HFFc6 (cell line): ENCODE data around the gene CNIH4. TPM values are rescaled to one million over a fixed set of nuclear protein-coding genes. Genes with fewer than 3 reads are reported as not detected.

Experiments used
- DNase-seq: peaks from one replicate; pipeline ENCODE4 v3.0.0-alpha.2; 2018
- H3K27ac Mint-ChIP-seq: 2 replicates; pipeline ENCODE4 v1.8.0; 2020; ENCODE audit warnings: mild to moderate bottlenecking, mixed read lengths
- H3K27me3 Mint-ChIP-seq: 2 replicates; pipeline ENCODE4 v1.8.0; 2021; ENCODE audit warnings: mild to moderate bottlenecking, moderate library complexity, mixed read lengths; ENCODE audit not compliant: insufficient read depth
- H3K36me3 Mint-ChIP-seq: 2 replicates; pipeline ENCODE4 v1.8.0; 2021; ENCODE audit warnings: low read depth, mixed read lengths
- H3K4me1 Mint-ChIP-seq: 2 replicates; pipeline ENCODE4 v1.8.0; 2020; ENCODE audit warnings: low read depth, mixed read lengths
- H3K4me3 Mint-ChIP-seq: 2 replicates; pipeline ENCODE4 v1.8.0; 2020; ENCODE audit warnings: mild to moderate bottlenecking, moderate library complexity, mixed read lengths
- H3K9me3 Mint-ChIP-seq: 2 replicates; pipeline ENCODE4 v1.8.0; 2020; ENCODE audit warnings: mild to moderate bottlenecking, mixed read lengths
- total RNA-seq, 6 experiments: library from RNA; stranded (reverse); fragmentation: NEBNext Ultra II Directional; extraction: Animal tissue kit (Norgen Biotek cat#: 25700); gene quantifications; 2 replicates in 1 of 6; 3 replicates in 5 of 6; pipeline ENCODE4 v1.2.3, GENCODE V29; 2021
- TF ChIP-seq, protein P1 (sequence below): fragments of 200-600 bp; sonication (generic); IDR thresholded peaks from 2 replicates; pipeline ENCODE4 v1.5.0; 2021; ENCODE audit warnings: antibody characterized with exemption, mild to moderate bottlenecking

Gene CNIH4
- total RNA-seq, 6 experiments from 2014 or later, result 46.7 to 53.7 (median 51.6) TPM

DNA sequence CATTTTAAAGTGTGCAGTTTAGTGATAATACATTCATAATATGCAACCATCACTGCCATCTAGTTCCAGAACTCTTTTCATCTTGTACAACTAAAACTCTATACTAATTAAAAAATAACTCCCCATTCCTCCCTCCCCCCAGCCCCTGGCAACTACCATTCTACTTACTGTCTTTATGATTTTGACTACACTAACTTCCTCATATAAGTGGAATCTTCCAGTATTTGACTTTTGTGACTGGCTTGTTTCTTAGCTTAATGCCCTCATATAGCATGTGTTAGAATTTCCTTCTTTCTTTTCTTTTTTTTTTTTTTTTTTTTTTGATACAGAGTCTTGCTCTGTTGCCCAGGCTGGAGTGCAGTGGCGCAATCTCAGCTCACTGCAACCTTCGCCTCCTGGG lies 25.4 kb upstream of the CNIH4 start:
- Mint-ChIP-seq H3K4me3 (peak overlapping the region; percentile 96), H3K9me3 (no peaks in the 10 kb centered on the region), H3K36me3 (peaks cover 4% of the 10 kb centered on the region; the same call in 1 of the 2 replicates), H3K4me1 (peaks cover 48% of the 10 kb centered on the region), H3K27me3 (no peaks in the 10 kb centered on the region; the same call in 1 of the 2 replicates), H3K27ac (peak overlapping the region; percentile 99; the same call in 1 of the 2 replicates)
- no peak for DNase-seq
- TF ChIP-seq, protein P1, sequence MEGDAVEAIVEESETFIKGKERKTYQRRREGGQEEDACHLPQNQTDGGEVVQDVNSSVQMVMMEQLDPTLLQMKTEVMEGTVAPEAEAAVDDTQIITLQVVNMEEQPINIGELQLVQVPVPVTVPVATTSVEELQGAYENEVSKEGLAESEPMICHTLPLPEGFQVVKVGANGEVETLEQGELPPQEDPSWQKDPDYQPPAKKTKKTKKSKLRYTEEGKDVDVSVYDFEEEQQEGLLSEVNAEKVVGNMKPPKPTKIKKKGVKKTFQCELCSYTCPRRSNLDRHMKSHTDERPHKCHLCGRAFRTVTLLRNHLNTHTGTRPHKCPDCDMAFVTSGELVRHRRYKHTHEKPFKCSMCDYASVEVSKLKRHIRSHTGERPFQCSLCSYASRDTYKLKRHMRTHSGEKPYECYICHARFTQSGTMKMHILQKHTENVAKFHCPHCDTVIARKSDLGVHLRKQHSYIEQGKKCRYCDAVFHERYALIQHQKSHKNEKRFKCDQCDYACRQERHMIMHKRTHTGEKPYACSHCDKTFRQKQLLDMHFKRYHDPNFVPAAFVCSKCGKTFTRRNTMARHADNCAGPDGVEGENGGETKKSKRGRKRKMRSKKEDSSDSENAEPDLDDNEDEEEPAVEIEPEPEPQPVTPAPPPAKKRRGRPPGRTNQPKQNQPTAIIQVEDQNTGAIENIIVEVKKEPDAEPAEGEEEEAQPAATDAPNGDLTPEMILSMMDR, result no peak

DNA sequence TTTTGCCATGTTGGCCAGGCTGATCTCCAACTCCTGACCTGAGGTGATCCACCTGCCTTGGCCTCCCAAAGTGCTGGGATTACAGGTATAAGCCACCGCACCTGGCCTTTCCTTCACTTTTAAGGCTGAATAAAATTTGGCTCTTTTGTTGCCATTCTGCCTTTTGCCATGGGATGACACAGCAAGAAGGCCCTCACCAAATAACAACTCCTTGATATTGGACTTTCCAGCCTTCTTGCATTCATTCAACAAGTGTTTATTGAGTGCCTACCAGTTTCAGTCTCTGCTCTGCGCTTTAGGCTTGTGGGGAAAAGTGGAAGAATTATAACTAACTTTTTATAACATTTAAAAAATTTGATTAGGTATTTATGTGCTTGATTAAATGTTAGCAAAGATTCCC lies 24.9 kb upstream of the CNIH4 start:
- Mint-ChIP-seq H3K4me3 (no peak overlapping the region), H3K9me3 (no peaks in the 10 kb centered on the region), H3K27me3 (no peaks in the 10 kb centered on the region; the same call in 1 of the 2 replicates), H3K36me3 (peaks cover 4% of the 10 kb centered on the region; the same call in 1 of the 2 replicates), H3K4me1 (peaks cover 48% of the 10 kb centered on the region), H3K27ac (no peak overlapping the region)
- DNase-seq, result no peak
- TF ChIP-seq, protein P1, result no peak

DNA sequence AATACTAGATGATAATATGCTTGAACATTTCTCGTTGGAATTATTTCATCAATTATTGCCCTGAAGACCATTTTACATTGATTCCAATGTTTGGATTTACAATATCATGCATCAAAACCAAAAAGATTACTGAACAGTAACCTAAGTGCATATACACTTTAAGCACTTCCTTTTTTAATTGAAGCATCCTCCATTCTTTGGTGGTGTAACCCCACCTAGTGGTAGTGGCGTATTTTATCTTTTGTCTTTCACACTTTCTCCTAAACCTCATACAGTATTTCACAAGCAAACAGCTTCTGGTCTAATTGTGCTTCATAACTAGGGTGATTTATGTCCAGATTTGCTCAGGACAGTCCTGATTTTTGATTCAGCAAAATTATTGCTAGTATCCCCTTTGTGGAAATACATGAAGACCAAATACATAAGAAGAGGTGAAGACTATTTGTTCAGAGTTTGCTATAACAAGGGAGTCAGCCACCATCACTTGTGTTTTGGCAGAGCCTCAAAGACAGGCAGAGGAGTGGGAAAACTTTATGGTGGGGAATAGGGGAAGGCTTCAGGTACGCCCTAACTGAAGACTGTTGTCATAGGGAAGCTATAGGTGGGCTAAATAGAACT lies 23.3 kb upstream of the CNIH4 start:
- Mint-ChIP-seq H3K36me3 (no peaks in the 10 kb centered on the region), H3K27me3 (peaks cover 3% of the 10 kb centered on the region), H3K4me3 (peak overlapping the region; percentile 80), H3K9me3 (no peaks in the 10 kb centered on the region), H3K27ac (peak overlapping the region; percentile 97), H3K4me1 (peaks cover 37% of the 10 kb centered on the region)
- peak; percentile 51 for DNase-seq
- TF ChIP-seq, protein P1, result peak; percentile 89

DNA sequence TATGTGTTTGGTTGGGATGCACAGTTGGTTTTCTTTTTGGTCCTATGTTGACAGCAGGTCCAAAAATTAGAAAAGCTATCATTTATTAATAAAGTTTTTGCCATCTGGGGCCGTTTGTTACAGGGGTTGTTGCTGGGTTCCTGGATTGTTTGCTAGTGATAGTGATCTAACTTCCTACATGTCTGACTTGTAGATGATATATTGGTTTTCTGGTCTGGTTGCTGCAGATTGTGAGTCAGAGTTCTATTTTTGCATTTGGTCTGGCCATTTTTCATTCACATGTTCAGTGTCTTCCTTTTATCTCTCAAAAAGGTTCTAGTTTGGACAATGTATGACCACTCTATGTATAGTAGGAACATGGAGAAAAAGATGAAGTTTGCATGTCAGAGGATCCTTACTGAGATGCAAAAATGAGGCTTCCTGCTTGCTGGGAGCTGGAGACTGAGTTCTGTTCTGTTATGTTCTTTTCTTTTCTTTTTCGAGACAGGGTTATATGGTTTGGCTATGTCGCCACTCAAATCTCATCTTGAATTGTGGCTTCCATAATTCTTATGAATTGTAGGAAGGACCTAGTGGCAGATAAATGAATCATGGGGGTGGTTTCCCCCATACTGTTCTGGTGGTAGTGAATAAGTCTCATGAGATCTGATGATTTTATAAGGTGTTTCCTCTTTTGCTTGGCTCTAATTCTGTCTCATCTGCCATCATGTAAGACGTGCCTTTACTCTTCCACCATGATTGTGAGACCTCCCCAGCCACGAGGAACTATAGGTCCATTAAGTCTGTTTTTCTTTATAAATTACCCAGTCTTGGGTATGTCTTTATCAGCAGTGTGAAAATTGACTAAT lies 22.5 kb upstream of the CNIH4 start:
- H3K4me3 Mint-ChIP-seq, result peak overlapping the region; percentile 80
- H3K27ac Mint-ChIP-seq, result peak overlapping the region; percentile 97
- no peaks in the 10 kb centered on the region for H3K36me3 Mint-ChIP-seq
- H3K4me1 Mint-ChIP-seq, result peaks cover 31% of the 10 kb centered on the region
- peak; percentile 80 for DNase-seq
- peaks cover 9% of the 10 kb centered on the region for H3K27me3 Mint-ChIP-seq
- no peaks in the 10 kb centered on the region for H3K9me3 Mint-ChIP-seq
- TF ChIP-seq, protein P1, result no peak

DNA sequence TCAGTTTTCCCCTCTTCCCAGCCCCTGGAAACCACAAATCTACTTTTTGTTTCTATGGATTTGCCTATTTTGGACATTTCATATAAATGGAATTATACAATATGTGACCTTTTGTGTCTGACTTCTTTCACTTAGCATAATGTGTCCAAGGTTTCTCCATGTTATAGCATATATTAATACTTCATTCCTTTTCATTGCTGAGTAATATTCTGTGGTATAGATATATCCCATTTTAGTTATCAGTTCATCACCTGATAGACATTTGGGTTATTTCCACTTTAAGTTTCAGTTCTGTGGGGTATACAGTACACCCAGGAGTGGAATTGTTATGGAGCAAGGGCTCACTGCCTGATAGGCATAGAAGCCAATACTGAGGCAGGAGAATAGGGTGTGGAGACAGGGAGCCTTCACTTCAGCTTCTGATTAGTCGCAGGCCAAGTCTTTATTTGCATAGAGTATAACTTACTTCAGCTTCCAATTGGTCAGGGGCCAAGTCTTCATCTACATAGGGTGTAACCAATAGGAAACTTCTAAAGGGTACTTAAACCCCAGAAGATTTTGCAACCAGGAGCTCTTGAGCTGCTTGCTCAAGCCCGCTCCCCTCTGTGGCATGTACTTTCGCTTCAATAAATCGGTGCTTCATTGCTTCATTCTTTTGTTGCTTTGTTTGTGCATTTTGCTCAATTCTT lies 18.4 kb upstream of the CNIH4 start:
- H3K4me3 Mint-ChIP-seq, result no peak overlapping the region
- H3K27ac Mint-ChIP-seq, result no peak overlapping the region
- no peak for DNase-seq

More for the DNA sequence above, 18.4 kb upstream of the CNIH4 start:
- H3K4me1 Mint-ChIP-seq, result peaks cover 20% of the 10 kb centered on the region
- TF ChIP-seq, protein P1, result no peak
- H3K36me3 Mint-ChIP-seq, result peaks cover 13% of the 10 kb centered on the region
- H3K27me3 Mint-ChIP-seq, result peaks cover 12% of the 10 kb centered on the region
- H3K9me3 Mint-ChIP-seq, result peaks cover 15% of the 10 kb centered on the region
